C4-2B (cell line): ENCODE data around the gene LIN28B.

ENCODE experiments used
- ZFX ChIP-seq: fragments of 450-650 bp; IDR thresholded peaks from 2 replicates; pipeline ENCODE4 v1.6.1; 2017
- TF ChIP-seq, protein P1 (sequence below): fragments of 450-650 bp; conservative IDR thresholded peaks from 2 replicates; pipeline ENCODE4 v1.5.1; 2017; ENCODE audit warnings: mild to moderate bottlenecking

DNA sequence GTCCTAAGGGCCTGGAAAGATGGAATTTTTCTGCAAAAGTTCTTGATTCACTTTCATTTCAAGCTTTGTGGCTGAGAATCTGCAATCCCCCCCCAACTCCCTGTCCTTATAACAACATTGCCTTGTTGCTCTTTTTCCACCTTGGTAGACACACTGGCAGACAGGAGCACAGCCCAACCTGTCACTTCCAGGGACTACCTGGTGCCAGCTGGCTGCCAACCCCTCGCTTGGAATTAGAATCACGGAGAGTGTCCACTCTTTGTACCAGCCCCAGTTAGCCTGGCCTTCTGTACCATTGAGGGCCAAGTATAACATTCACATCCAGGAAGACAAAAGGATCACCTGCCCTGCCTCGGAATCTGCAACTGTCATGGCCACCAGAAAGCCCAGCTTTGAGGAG lies 148.2 kb downstream of the LIN28B start:
- TF ChIP-seq, protein P1, sequence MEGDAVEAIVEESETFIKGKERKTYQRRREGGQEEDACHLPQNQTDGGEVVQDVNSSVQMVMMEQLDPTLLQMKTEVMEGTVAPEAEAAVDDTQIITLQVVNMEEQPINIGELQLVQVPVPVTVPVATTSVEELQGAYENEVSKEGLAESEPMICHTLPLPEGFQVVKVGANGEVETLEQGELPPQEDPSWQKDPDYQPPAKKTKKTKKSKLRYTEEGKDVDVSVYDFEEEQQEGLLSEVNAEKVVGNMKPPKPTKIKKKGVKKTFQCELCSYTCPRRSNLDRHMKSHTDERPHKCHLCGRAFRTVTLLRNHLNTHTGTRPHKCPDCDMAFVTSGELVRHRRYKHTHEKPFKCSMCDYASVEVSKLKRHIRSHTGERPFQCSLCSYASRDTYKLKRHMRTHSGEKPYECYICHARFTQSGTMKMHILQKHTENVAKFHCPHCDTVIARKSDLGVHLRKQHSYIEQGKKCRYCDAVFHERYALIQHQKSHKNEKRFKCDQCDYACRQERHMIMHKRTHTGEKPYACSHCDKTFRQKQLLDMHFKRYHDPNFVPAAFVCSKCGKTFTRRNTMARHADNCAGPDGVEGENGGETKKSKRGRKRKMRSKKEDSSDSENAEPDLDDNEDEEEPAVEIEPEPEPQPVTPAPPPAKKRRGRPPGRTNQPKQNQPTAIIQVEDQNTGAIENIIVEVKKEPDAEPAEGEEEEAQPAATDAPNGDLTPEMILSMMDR = no peak
- no peak for TF ChIP-seq ZFX
